Fibroblast of the conjunctiva (primary cell): ENCODE results near the gene MGAT5.

Experiments
- DNase-seq: peaks from one replicate; pipeline ENCODE4 v3.0.0-alpha.2; 2010; ENCODE audit warnings: low read depth

Gene MGAT5

DNA sequence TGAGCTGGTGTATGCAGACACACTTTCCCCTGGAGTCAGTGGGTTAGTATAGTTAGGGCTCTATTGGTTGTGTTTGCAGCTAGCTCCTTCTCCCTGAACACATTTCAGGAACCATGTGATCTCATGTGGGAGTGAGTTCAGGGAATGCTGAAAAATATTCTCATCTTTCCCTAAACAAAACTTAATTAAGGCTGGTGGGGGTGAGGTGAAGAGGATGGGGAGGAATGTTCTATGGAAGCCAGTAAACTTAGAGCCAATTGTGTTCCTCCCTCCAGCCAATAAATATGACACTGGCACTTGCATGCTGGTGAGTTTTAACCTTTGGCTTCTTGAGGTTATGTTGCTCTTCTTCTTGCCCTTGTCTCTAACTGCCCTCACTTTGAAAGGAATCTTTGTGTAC lies 952 bp downstream of the MGAT5 start:
- no peak for DNase-seq

GRCh38 chr2:134256956-134257355 lies 3.1 kb downstream of the MGAT5 start:
- DNase-seq: no peak

GRCh38 chr2:134257509-134257908 lies 3.6 kb downstream of the MGAT5 start:
- no peak for DNase-seq

- no peak for DNase-seq
Observed at GRCh38 chr2:134257965-134258683, 4.3 kb downstream of the MGAT5 start.

- no peak for DNase-seq
Observed at GRCh38 chr2:134258684-134259388, 5.0 kb downstream of the MGAT5 start.

DNA sequence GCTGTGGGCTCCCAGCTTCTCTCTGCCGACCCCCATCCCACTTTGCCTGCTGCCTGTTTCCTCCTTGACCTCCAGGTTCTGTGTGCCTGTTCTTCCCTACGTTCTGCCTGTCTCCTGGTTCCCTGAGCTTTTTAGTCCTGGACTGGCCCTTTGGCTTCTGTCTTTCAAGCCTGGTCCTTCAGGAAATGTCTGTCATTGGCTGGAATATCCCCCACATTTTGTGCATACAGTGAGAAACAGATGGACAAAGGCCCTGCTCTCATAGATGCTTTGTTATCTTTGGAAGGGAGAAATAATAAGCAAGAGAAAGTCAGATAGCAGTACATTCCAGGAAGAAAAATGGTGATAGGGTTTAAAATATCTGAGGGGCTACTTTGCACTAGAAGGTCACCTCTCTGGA lies 5.7 kb downstream of the MGAT5 start:
- no peak for DNase-seq

DNA sequence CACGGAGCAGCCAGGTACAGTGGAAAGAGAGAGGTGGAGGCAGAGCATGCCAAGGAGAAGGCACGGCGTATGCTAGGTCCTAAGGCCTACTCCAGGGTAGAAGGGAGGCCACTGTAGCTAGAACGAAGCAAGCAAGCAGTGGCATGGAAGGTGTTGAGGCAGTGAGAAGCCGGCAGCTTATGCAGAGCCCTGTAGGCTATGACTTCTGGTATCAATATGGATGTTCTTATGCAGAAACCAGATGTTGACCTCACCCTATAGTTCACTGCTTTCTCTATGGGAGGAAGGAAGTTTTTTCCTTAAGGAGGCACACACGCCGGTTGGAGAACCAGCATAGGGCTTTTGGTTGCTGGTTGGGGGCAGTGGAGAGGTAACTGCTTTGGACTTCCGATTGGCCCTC lies 6.1 kb downstream of the MGAT5 start:
- no peak for DNase-seq

- peak; percentile 68 for DNase-seq
Observed at GRCh38 chr2:134260713-134261112, 6.8 kb downstream of the MGAT5 start.

DNA sequence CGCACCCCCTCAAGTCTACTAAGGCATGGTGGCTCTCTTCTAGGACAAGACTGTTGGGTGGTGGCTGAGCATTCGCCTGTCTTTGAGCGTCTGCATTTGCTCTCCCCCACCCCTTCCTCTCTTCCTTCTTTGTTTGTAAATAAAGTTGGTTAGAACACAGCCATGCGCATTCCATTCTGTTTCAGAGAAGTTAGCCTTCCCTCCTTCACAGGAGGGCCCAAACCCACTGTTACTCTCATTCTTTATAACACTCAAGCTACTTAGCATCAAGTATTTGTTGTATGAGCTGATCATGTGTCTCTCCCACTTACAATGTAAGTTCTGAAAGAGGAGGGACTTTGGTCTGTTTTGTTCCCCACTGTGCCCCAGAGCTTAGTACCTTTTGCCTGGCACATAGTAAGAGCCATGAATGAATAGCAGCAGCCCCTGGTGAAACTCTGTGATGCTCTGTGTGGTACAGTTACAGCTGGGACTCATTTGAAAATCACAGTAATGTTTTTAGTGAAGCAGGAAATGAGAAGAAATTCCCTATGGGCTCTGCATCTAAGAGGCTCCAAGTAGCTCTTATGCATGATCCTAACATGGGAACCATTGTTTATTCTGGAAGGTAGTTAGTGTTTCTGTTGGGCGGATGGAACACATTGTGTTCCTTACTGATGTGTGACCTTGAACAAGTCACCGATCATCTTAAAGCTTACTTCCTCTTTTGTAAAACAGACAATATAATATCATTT lies 7.7 kb downstream of the MGAT5 start:
- peak; percentile 68 for DNase-seq

DNA sequence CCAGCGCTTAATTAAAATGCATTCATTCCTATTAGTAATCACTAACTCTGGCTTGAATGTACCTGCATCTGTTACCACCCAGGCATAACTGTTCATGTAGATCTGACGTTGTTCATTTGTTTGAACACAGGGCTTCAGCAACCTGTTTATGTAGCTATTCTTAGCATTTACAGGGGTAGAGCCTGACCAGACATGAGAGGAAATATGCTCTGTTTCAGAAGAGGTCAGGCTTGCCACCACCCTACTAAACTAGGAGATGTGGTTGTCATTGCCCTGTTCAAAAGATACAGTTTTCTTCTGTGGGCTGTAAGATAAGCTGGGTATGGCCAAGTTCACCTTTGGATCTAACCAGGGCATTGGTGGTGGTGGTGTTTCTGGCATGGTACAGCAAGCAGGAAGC lies 8.8 kb downstream of the MGAT5 start:
- DNase-seq: no peak

DNA sequence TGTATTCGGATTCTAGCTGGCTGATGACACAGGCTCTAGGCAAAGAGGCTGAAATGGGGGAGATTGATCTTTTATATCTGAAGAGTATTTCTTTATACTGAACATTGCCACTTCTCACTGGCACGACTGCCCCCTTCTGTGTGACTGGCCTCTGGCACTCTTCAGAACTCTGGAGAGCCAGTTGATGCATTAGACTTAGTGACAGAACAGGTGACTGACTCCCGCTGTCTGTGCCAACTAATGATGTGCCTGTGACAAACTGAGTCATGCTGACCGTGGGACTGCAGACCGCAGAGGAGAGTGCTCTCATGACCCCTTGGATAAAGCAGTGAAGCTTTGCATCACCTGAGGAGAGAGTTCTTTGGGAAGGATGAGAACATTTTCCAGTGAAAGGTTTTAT lies 14.4 kb downstream of the MGAT5 start:
- no peak for DNase-seq

GRCh38 chr2:134269230-134269629 lies 15.4 kb downstream of the MGAT5 start:
- DNase-seq: no peak

GRCh38 chr2:134269972-134270735 lies 16.3 kb downstream of the MGAT5 start:
- no peak for DNase-seq

- no peak for DNase-seq
Observed at GRCh38 chr2:134271758-134272157, 17.9 kb downstream of the MGAT5 start.

GRCh38 chr2:134272806-134273205 lies 18.9 kb downstream of the MGAT5 start:
- no peak for DNase-seq

GRCh38 chr2:134273256-134273983 lies 19.5 kb downstream of the MGAT5 start:
- DNase-seq: no peak

GRCh38 chr2:134274121-134274520 lies 20.2 kb downstream of the MGAT5 start:
- no peak for DNase-seq

DNA sequence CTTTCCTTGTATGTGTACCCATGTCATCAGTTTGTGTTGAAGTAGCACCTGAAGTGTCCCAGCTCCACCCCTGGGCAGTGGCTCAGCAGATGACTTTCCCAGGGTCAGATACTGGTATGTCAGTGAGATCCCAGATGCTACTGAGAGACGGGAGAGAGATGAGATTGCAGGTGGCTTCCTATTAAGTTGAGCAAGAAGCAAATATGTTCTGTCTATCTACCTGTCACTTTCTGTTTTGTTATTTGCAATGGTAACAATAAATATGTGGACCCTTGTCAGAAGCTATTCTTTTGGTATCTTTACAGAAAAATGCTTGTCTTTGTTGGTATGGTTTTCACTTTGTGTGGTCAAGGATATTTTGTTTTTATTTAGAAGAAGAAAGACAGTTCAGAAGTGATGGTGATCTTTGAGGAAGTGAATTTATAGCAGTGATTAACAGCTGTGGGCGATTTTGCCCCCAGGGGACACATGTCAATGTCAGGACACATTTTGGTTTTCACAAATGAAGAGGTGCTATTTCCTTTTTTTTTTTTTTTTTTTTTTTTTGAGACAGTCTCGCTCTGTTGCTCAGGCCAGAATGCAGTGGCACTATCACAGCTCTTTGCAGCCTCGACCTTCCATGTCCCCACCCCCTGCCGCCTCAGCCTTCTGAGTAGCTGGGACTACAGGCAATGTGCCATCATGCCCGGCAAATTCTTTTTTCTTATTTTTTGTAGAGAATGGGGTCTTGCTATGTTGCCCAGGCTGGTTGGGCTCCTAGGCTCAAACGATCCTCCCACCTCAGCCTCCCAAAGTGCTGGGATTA lies 21.4 kb downstream of the MGAT5 start:
- no peak for DNase-seq

DNA sequence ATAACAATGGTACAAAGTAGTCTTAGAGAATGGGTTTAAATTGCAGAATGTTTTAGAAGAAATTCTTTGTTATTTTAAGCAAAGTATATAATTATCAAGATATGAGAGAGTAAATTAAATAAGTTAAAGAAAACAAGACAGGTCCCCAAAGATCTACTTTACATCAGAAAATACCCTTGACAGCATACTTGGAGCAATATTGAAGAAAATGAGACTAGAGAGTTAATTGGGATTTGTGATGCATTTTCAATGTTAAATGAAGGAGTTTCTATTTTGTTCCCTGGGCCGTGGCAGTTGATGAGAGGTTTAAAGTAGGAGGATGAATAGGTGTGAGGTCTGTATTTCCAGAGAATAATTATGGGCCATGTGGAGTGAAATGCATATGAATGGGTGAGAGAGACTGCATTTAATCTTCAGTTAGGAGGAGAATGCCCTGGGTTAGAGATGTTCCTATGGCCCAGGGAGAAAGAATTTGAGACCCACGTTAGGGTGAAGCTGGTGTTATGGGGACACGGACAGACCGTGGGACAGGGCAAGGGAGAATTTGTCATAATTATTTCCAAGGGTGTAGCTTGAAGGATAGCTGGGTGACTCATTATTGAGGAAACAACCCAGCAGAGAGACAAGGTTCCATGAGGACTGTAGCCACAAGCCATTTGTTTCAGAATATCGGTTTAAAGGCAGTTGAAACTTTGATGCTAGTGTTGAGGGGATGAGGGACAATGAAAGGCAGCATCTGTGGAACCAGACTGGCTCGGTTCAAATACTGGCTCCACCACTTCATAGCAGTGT lies 22.7 kb downstream of the MGAT5 start:
- DNase-seq: no peak

DNA sequence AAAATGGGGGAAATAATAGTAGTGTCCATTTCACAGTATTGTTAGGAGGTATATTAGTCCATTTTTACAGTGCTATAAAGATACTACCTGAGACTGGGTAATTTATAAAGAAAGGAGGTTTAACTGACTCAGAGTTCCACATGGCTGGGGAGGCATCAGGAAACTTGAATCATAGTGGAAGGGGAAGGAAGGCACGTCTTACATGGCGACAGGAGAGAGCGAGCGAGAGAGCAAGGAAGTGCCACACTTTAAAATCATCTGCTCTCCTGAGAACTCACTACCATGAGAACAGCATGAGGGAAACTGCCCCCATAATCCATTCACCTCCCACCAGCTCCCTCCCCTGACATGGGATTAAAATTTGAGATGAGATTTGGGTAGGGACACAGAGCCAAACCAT lies 23.4 kb downstream of the MGAT5 start:
- no peak for DNase-seq
